ENCODE data around the gene ERICH6B.

DNA sequence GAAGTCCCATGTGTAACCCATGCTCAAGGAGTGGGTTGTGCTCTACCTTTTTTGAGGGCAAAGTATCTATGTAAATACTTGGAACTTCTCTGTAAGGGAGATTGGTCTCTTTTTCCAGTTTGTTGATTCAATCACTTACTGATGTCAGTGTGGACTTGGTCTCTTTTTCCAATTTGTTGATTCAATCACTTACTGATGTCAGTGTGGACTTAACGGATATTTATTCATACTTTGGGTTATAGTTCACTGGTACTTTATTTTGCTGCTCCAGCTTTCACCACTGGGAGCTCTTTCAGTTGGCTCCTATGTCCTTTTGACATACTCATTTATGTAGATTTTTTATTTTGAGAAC, 114.4 kb downstream of the ERICH6B start:
- TF ChIP-seq CTCF (IDR thresholded peaks at IDR 0.05) (no peak), POLR2A (IDR thresholded peaks at IDR 0.05) (no peak)

All from uterus (tissue), 2 donors.